ENCODE results near the gene PTPRC.

PTPRC gene

GRCh38 chr1:198619375-198620140 lies 19.3 kb upstream of the PTPRC start:
- DNase-seq (ENCODE audit: low spot score) (no peak), FAIRE-seq (no peak)

GRCh38 chr1:198620218-198620617 lies 18.6 kb upstream of the PTPRC start:
- FAIRE-seq (no peak), DNase-seq (ENCODE audit: low spot score) (no peak)

- DNase-seq (ENCODE audit: low spot score) (no peak), FAIRE-seq (no peak)
Observed at GRCh38 chr1:198620951-198621824, 17.7 kb upstream of the PTPRC start.

DNA sequence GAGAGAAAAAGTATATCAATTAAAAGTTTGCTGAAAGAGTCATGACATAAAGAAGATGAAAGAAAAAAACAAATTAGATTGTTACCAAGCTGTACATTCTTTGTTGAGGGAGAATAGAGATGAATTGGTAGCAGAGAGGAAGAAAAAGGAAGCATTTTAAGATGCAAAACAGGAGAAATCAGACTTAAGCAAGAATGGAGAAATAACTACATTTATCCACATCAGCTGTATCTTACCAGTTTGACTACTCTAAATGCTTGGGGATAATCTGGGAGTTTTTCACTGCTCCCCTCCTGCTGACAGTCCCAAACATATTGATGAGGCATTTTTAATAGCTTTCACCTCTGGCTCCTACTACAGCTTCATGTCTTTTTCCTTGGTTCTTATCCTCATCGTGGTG lies 16.8 kb upstream of the PTPRC start:
- DNase-seq (ENCODE audit: low spot score) (no peak), FAIRE-seq (no peak)

DNA sequence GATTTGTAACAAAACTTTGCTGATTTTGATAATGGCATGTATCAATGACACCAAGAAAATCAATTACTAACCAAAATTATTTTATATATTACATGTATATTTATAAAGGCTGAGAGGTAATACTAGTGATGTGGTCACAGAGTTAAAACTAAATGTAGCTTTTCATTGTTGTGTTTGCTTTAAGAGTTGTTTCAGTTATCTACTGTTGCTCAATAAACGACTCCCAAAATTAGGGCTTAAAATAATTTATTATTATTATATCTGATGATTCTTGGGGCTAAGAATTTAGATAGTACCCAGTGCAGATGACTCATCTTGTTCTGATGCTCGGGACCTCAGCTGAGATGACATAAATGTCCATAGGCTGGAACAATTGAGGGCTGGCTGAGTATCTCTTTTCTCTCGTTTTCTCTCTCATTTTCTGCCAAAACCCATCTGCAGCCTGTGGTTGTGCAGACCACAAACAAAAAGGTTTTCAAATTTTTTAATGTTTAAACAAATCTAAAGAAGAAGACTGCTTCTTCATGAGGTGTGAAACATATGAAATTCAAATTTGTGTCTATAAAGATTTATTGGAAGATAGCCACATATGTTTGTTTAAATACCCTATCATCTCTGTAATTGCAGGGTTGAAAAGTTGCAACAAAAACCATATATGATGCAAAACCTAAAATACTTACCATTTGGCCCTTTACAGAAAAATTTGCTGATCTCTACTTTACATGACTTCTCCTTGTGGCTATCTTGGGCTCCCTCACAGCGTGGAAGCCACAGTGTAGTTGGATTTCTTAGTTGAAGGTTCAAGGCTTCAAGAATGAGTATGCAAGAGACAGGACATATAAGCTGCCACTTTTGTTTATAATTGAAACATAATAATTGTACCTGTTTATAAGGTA lies 14.8 kb upstream of the PTPRC start:
- DNase-seq (ENCODE audit: low spot score): no peak

GRCh38 chr1:198624648-198624980 lies 14.2 kb upstream of the PTPRC start:
- FAIRE-seq: no peak
- no peak for DNase-seq (ENCODE audit: low spot score)

More for the DNA sequence above, 14.8 kb upstream of the PTPRC start:
- no peak for FAIRE-seq

GRCh38 chr1:198627436-198628066 lies 11.3 kb upstream of the PTPRC start:
- DNase-seq (ENCODE audit: low spot score): no peak
- FAIRE-seq: no peak

- DNase-seq (ENCODE audit: low spot score) (no peak), FAIRE-seq (no peak)
Observed at GRCh38 chr1:198628067-198628455, 10.8 kb upstream of the PTPRC start.

DNA sequence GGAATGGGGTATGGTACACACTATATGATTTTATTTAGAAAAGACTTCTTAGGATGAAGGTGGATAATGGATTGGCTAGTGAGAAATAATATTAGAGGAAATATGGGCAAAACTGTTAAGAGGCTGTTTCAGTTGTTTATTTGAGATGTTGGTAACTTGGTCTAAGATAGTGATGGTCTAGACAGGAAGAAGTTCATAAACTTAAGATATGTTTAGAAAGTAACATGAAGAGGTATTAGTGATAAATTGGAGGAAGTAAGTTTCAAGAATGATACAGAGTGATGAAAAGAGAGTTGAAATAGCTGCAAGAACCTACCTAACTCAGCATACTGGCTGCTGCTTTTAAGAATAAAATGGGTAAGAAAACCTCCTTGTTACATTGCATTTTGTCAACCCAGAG lies 9.2 kb upstream of the PTPRC start:
- DNase-seq (ENCODE audit: low spot score) (no peak), FAIRE-seq (no peak)

DNA sequence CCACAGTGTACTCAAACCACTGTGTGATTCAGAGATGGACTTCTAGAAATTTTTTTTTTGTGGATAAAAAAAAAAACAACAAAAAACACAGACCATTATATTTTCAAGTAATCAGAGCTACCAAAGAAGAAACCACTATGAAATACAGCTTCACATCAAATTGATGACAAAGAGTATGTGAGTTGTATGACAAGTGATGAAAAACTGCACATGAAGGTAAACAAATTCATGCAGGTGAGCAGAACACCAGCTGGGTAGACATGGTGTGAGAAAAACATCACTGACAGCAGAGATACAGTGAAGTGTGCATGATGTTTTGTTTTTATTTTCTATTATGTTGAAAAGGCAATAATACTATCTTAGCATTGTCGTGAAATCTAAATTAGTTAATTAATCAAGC lies 8.0 kb upstream of the PTPRC start:
- DNase-seq (ENCODE audit: low spot score) (no peak), FAIRE-seq (no peak)

DNA sequence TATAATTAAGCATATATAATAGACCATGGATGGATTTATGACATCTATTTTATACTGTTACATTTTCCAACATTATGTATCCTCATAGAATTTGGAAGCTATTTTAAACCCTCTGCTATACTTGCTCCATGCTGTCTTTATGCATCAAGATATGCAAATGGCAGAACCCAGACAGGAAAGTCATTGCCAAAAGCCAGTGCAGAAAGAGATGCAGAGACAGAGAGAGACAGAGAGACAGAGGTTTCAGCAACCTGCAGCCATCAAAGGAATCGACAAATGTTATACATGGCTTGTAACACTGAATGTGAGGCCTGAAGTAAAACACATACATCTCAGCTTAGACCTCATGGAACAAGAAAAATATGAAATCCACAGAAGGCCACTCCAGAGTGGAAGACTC lies 7.5 kb upstream of the PTPRC start:
- FAIRE-seq (no peak), DNase-seq (ENCODE audit: low spot score) (no peak)

GRCh38 chr1:198632007-198632406 lies 6.8 kb upstream of the PTPRC start:
- FAIRE-seq (no peak), DNase-seq (ENCODE audit: low spot score) (no peak)

GRCh38 chr1:198633675-198634121 lies 5.1 kb upstream of the PTPRC start:
- FAIRE-seq (no peak), DNase-seq (ENCODE audit: low spot score) (no peak)

- no peak for DNase-seq (ENCODE audit: low spot score)
- no peak for FAIRE-seq
Observed at GRCh38 chr1:198635964-198636363, 2.9 kb upstream of the PTPRC start.

DNA sequence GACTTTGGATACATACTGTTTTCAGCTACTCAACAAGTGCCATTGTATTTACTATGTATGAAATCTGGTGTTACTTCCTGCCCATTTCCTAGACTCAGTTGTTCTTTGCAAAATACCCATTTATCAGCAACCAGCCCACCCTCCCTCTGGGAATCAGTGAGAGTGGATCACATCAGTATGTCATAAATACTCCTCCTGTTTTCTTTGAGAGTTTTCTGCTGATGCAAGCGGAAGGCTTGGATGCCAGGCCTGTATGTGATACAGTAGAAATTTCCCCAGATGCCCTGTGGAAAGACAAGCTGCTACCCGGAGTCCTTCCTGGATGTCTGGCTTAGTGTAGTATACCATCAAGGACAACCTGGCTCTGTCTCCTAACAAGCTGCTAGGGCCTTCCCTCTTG lies 2.4 kb upstream of the PTPRC start:
- no peak for DNase-seq (ENCODE audit: low spot score)
- no peak for FAIRE-seq

DNA sequence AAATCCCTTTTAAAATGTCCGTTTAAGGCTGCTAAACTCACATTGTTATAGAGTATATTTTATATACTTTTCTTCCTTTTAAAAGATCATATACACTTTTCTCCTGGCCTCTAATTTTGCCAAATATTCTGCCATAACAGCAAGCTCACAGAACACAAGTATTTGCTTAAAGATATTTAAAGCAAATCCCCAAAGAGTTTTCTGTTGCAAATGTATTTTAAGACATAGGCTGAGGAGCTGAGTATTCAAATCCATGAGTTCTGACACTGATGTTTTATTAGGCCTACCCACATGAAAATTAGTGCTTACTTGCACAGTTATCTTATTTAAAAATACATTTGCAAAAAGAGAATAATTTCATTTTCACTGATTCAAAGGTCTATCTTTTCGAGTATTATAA lies 1.7 kb upstream of the PTPRC start:
- no peak for FAIRE-seq
- no peak for DNase-seq (ENCODE audit: low spot score)

- no peak for DNase-seq (ENCODE audit: low spot score)
- no peak for FAIRE-seq
Observed at GRCh38 chr1:198637916-198638437, 863 bp upstream of the PTPRC start.

DNA sequence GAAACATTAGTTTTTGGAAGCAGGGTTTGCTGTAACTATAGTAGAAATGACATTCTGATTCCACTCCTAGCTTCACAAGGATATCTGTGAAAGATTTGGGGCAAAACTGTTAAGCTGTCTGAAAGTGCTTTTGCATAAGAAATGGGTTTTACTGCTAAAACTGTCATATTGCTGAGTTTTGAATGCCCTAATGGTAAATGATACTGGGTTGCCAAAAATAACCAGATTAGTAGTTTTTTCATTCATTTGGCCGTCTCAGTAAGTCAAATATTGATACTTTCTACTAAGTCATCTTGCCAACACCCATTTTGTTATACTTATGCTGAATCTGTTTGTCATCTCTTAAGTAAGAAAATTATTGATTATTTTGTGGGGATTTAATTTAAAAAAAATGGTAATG lies 399 bp upstream of the PTPRC start:
- DNase-seq (ENCODE audit: low spot score) (no peak), FAIRE-seq (no peak)

- DNase-seq (ENCODE audit: low spot score) (no peak), FAIRE-seq (peak; percentile 10)
Observed at GRCh38 chr1:198639671-198640143, 867 bp downstream of the PTPRC start.

- no peak for DNase-seq (ENCODE audit: low spot score)
- FAIRE-seq: no peak
Observed at GRCh38 chr1:198640174-198640573, 1.3 kb downstream of the PTPRC start.

GRCh38 chr1:198641501-198641900 lies 2.7 kb downstream of the PTPRC start:
- no peak for DNase-seq (ENCODE audit: low spot score)
- FAIRE-seq: no peak
